ENCODE measurements around the gene CGB3. TPM values are rescaled to one million over a fixed set of nuclear protein-coding genes. Genes with fewer than 3 reads are reported as not detected.

CGB3 gene
- polyA plus RNA-seq, 1 donor (not counting 4 experiments of a cell fraction or from before 2014, with no cell fraction given): not detected

DNA sequence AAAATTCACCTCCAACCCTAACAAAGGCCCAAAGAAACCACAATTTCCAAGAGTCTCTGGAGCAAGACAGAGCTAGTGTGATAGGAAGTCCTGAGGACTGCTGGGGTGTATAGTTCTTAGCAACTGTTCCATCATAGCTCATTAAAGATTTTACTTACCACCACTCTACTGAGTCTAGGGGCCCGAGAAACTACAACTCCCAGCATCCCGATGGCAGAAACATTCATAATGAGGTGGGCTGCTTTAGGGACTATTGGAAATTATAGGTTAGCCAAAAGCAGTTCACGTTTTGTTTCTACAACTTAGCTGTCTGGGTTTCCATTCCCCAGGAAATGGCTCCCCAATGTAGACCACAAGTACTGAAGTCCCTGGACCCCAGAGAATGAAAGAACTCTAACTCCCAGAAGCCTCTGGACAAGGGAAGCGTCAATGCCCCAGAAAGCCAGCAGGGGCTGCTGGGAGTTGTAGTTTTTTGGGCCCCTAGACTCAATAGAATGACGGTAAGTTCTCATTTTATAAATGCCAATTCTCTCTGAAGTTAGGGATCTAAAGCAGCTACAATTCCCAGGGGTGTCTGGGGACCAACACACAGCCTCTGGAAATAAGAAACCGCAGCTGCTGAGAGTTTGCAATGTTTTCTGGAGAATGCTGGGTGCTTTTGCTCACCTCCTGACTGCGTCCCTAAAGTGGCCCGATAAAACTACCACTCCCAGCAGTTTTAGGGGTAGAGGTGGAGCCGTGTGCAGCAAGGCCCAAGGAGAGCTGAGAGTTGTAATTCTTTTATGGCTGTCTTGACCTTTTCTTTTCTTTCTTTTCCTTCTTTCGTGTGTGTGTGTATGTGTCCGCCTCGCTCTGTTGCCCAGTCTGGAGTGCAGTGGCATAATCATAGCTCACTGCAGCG, 47.9 kb downstream of the CGB3 start:
- FAIRE-seq: no peak
- dilution Hi-C loops (cut with MboI; ENCODE audit: extremely low pct_ligation_motif_present, low sequenced_read_pairs): no loop called here

More for the DNA sequence above, 47.9 kb downstream of the CGB3 start:
- TF ChIP-seq, protein P1, sequence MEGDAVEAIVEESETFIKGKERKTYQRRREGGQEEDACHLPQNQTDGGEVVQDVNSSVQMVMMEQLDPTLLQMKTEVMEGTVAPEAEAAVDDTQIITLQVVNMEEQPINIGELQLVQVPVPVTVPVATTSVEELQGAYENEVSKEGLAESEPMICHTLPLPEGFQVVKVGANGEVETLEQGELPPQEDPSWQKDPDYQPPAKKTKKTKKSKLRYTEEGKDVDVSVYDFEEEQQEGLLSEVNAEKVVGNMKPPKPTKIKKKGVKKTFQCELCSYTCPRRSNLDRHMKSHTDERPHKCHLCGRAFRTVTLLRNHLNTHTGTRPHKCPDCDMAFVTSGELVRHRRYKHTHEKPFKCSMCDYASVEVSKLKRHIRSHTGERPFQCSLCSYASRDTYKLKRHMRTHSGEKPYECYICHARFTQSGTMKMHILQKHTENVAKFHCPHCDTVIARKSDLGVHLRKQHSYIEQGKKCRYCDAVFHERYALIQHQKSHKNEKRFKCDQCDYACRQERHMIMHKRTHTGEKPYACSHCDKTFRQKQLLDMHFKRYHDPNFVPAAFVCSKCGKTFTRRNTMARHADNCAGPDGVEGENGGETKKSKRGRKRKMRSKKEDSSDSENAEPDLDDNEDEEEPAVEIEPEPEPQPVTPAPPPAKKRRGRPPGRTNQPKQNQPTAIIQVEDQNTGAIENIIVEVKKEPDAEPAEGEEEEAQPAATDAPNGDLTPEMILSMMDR (optimal IDR thresholded peaks at IDR 0.05 in 1 of 3, IDR thresholded peaks at IDR 0.05 in 1 of 3, conservative IDR thresholded peaks at IDR 0.05 in 1 of 3; ENCODE audit: extremely low read depth in 1 of 3, insufficient read depth in 2 of 3, low read length in 3 of 3): peak in 1 of 3 experiments; percentile 5
- no peak for TF ChIP-seq EZH2 (IDR thresholded peaks at IDR 0.05; ENCODE audit: low read length)
- H3K4me1 ChIP-seq (ENCODE audit: control insufficient read depth, extremely low read depth, insufficient read depth, low read length): peaks cover 16% of the 10 kb centered on the region
- H3K4me3 ChIP-seq (ENCODE audit: control insufficient read depth in 2 of 3, extremely low read depth in 1 of 3, insufficient read depth in 2 of 3, low read depth in 1 of 3, low read length in 3 of 3): no peak overlapping the region
- H4K20me1 ChIP-seq (ENCODE audit: control insufficient read depth, extremely low read depth, insufficient read depth, low read length): no peaks in the 10 kb centered on the region
- no peak overlapping the region for H3K9ac ChIP-seq (ENCODE audit: control insufficient read depth, extremely low read depth, insufficient read depth, low read length)
- no peaks in the 10 kb centered on the region for H3K79me2 ChIP-seq (ENCODE audit: control insufficient read depth, insufficient read depth, low read length)
- H3K27ac ChIP-seq (ENCODE audit: control insufficient read depth, insufficient read depth, low read length): no peak overlapping the region
- no peaks in the 10 kb centered on the region for H3K9me3 ChIP-seq (ENCODE audit: control insufficient read depth, low read depth, low read length)
- no peak for DNase-seq (ENCODE audit: low read depth, low spot score)
- no peaks in the 10 kb centered on the region for H3K27me3 ChIP-seq (ENCODE audit: control insufficient read depth, extremely low read depth, insufficient read depth, low read length)
- no peak overlapping the region for H2AFZ ChIP-seq (ENCODE audit: control insufficient read depth, low read length)
- no peak overlapping the region for H3K4me2 ChIP-seq (ENCODE audit: control insufficient read depth, extremely low read depth, insufficient read depth, low read depth, low read length)
- H3K36me3 ChIP-seq (ENCODE audit: control insufficient read depth in 2 of 2, extremely low read depth in 1 of 2, insufficient read depth in 2 of 2, low read length in 2 of 2): peaks cover 22 to 24% of the 10 kb centered on the region in 2 experiments
- no peaks in the 10 kb centered on the region for H3K9me1 ChIP-seq (ENCODE audit: control insufficient read depth, extremely low read depth, insufficient read depth, low read length)

Small RNAs within 50 kb of the gene (small RNA-seq; reads per million reads assigned to genes)
- 0 reads per million in 3 experiments for gene MIR6798 (ENCODE audit: insufficient read length in 3 of 3, low read depth in 3 of 3, low replicate concordance in 1 of 3)

Other genes with a start within 250 kb of the CGB3 start
- gene BCAT2, start 213.3 kb downstream of the CGB3 start, polyA plus RNA-seq: 19.0 to 27.3 TPM (median 20.4 TPM) in 3 replicates
- 0.92 to 1.2 TPM (median 1.0 TPM) in 3 replicates for gene HSD17B14, start 187.8 kb downstream of the CGB3 start, polyA plus RNA-seq
- 1.2 to 2.2 TPM (median 1.8 TPM) in 3 replicates for gene PLEKHA4, start 155.7 kb downstream of the CGB3 start, polyA plus RNA-seq
- gene PPP1R15A, start 151.9 kb downstream of the CGB3 start, polyA plus RNA-seq: 23.6 to 36.6 TPM (median 32.5 TPM) in 3 replicates
- not detected in 3 replicates for gene TULP2, start 125.6 kb downstream of the CGB3 start, polyA plus RNA-seq
- gene NUCB1, start 124.0 kb downstream of the CGB3 start, polyA plus RNA-seq: 44.3 to 65.1 TPM (median 59.2 TPM) in 3 replicates
- 0.45 to 1.8 TPM (median 0.52 TPM) in 3 replicates for gene DHDH, start 90.6 kb downstream of the CGB3 start, polyA plus RNA-seq
- 75.3 to 139 TPM (median 113 TPM) in 3 replicates for gene BAX, start 69.5 kb downstream of the CGB3 start, polyA plus RNA-seq
- 805 to 2,115 TPM (median 838 TPM) in 3 replicates for gene FTL, start 59.0 kb downstream of the CGB3 start, polyA plus RNA-seq
- 46.5 to 61.9 TPM (median 58.6 TPM) in 3 replicates for gene GYS1, start 31.0 kb downstream of the CGB3 start, polyA plus RNA-seq
- 126 to 162 TPM (median 141 TPM) in 3 replicates for gene RUVBL2, start 30.4 kb downstream of the CGB3 start, polyA plus RNA-seq
- 0.33 to 0.44 TPM in 2 of 3 replicates, not detected in the other for gene LHB, start 7.2 kb downstream of the CGB3 start, polyA plus RNA-seq
- gene CGB2, start 7.6 kb upstream of the CGB3 start, polyA plus RNA-seq: not detected in 3 replicates
- not detected in 3 replicates for gene CGB1, start 12.6 kb upstream of the CGB3 start, polyA plus RNA-seq
- 0.20 to 0.24 TPM (median 0.21 TPM) in 3 replicates for gene CGB5, start 19.5 kb upstream of the CGB3 start, polyA plus RNA-seq
- not detected in 3 replicates for gene CGB8, start 24.8 kb upstream of the CGB3 start, polyA plus RNA-seq
- gene CGB7, start 33.4 kb upstream of the CGB3 start, polyA plus RNA-seq: 0.92 to 4.1 TPM (median 1.2 TPM) in 3 replicates
- 5.5 to 14.4 TPM (median 8.3 TPM) in 3 replicates for gene NTF4, start 40.5 kb upstream of the CGB3 start, polyA plus RNA-seq
- gene KCNA7, start 48.4 kb upstream of the CGB3 start, polyA plus RNA-seq: not detected in 3 replicates
- gene SNRNP70, start 61.1 kb upstream of the CGB3 start, polyA plus RNA-seq: 116 to 186 TPM (median 149 TPM) in 3 replicates
- 1.6 to 2.8 TPM (median 1.7 TPM) in 3 replicates for gene LIN7B, start 90.0 kb upstream of the CGB3 start, polyA plus RNA-seq
- gene C19orf73, start 94.8 kb upstream of the CGB3 start, polyA plus RNA-seq: 0.54 to 0.98 TPM (median 0.71 TPM) in 3 replicates
- gene PPFIA3, start 95.2 kb upstream of the CGB3 start, polyA plus RNA-seq: 3.0 to 3.4 TPM (median 3.1 TPM) in 3 replicates
- gene HRC, start 131.1 kb upstream of the CGB3 start, polyA plus RNA-seq: 0.03 to 0.08 TPM in 2 of 3 replicates, not detected in the other
- gene TRPM4, start 133.5 kb upstream of the CGB3 start, polyA plus RNA-seq: 16.1 to 23.3 TPM (median 16.1 TPM) in 3 replicates

All from keratinocyte (primary cell).